ENCODE measurements around the gene NME7.

Gene NME7

GRCh38 chr1:169250022-169250421 is 117.6 kb downstream of the NME7 start:
- TF ChIP-seq CTCF (conservative IDR thresholded peaks at IDR 0.05; ENCODE audit: low read depth, low read length), result no peak
- DNase-seq (ENCODE audit: low read depth), result no peak
- H3K4me3 ChIP-seq (ENCODE audit: low read length), result no peak overlapping the region

GRCh38 chr1:169249611-169250010 is 118.0 kb downstream of the NME7 start:
- no peak overlapping the region for H3K4me3 ChIP-seq (ENCODE audit: low read length)

GRCh38 chr1:169245706-169246105 is 121.9 kb downstream of the NME7 start:
- DNase-seq (ENCODE audit: low read depth), result no peak
- no peak for TF ChIP-seq CTCF (conservative IDR thresholded peaks at IDR 0.05; ENCODE audit: low read depth, low read length)

More at GRCh38 chr1:169249611-169250010, 118.0 kb downstream of the NME7 start:
- no peak for DNase-seq (ENCODE audit: low read depth)
- TF ChIP-seq CTCF (conservative IDR thresholded peaks at IDR 0.05; ENCODE audit: low read depth, low read length), result no peak

GRCh38 chr1:169240449-169241232 is 127.0 kb downstream of the NME7 start:
- DNase-seq (ENCODE audit: low read depth), result no peak
- TF ChIP-seq CTCF (conservative IDR thresholded peaks at IDR 0.05; ENCODE audit: low read depth, low read length), result no peak
- H3K4me3 ChIP-seq (ENCODE audit: low read length), result no peak overlapping the region

More at GRCh38 chr1:169245706-169246105, 121.9 kb downstream of the NME7 start:
- H3K4me3 ChIP-seq (ENCODE audit: low read length), result no peak overlapping the region

GRCh38 chr1:169236880-169237279 is 130.7 kb downstream of the NME7 start:
- TF ChIP-seq CTCF (conservative IDR thresholded peaks at IDR 0.05; ENCODE audit: low read depth, low read length), result no peak
- H3K4me3 ChIP-seq (ENCODE audit: low read length), result no peak overlapping the region
- DNase-seq (ENCODE audit: low read depth), result no peak

GRCh38 chr1:169236143-169236542 is 131.5 kb downstream of the NME7 start:
- no peak for DNase-seq (ENCODE audit: low read depth)
- no peak for TF ChIP-seq CTCF (conservative IDR thresholded peaks at IDR 0.05; ENCODE audit: low read depth, low read length)
- H3K4me3 ChIP-seq (ENCODE audit: low read length), result no peak overlapping the region

GRCh38 chr1:169235568-169235967 is 132.0 kb downstream of the NME7 start:
- TF ChIP-seq CTCF (conservative IDR thresholded peaks at IDR 0.05; ENCODE audit: low read depth, low read length), result no peak
- H3K4me3 ChIP-seq (ENCODE audit: low read length), result no peak overlapping the region
- no peak for DNase-seq (ENCODE audit: low read depth)

Measured in retinal pigment epithelial cell (primary cell).